Erythroblast (primary cell): ENCODE data around the gene ANKDD1B.

Experiments
- GATA1 ChIP-seq: IDR thresholded peaks from 2 replicates; pipeline ENCODE4 v1.6.1; 2011; ENCODE audit warnings: low read depth, mild to moderate bottlenecking, control low read depth, low read length, moderate library complexity
- POLR2A ChIP-seq: IDR thresholded peaks from 2 replicates; pipeline ENCODE4 v1.6.1; 2011; ENCODE audit warnings: mild to moderate bottlenecking, low read length

GRCh38 chr5:75626959-75627358, 15.7 kb downstream of the ANKDD1B start:
- no peak for TF ChIP-seq POLR2A
- no peak for TF ChIP-seq GATA1
